ENCODE data around the gene GCNT2.
"Not testable (repeated sequence)": the region's sequence is repeated elsewhere in the genome, so short reads cannot be mapped to it uniquely, and the experiment has no call there.

The GCNT2 gene

DNA sequence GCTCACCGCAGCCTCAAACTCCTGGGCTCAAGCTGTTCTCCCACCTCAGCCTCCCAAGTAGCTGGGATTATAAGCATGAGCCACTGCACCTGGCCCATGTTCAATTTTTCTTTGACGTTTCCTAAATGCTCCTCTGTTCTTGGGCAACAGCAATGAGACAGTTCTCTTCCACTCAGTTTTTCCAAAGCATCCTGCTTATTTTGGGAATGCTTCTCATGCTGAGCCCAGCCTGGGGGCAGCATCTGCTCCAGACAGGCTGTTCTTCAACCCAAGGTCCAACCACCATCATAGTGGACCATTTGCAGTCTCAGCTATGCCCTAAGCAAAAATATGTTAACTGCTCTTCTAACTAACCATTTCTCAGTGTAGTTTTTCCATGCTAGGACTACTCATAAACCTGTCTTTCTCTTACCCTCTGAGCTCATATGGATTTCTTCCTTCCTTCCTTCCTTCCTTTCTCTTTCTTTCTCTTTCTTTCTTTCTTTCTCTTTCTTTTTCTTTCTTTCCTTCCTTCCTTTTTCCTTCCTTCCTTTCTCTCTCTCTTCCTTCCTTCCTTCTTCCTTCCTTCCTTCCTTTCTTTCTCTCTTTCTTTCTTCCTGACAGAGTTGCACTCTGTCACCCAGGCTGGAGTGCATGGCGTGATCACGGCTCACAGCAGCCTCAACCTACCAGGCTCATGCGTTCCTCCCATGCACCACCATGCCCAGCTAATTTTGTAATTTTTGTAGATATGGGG lies 48.4 kb downstream of the GCNT2 start:
- no peak overlapping the region for H3K4me3 ChIP-seq (ENCODE audit: low read depth, low read length)
- TF ChIP-seq, protein P1, sequence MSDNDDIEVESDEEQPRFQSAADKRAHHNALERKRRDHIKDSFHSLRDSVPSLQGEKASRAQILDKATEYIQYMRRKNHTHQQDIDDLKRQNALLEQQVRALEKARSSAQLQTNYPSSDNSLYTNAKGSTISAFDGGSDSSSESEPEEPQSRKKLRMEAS (IDR thresholded peaks at IDR 0.05; ENCODE audit: low read depth, low read length): no peak
- TF ChIP-seq POLR2A (IDR thresholded peaks at IDR 0.05; ENCODE audit: extremely low read depth, insufficient read length) (no peak), MYC (IDR thresholded peaks at IDR 0.05; ENCODE audit: low read depth, low read length) (no peak)
- TF ChIP-seq, protein P2, sequence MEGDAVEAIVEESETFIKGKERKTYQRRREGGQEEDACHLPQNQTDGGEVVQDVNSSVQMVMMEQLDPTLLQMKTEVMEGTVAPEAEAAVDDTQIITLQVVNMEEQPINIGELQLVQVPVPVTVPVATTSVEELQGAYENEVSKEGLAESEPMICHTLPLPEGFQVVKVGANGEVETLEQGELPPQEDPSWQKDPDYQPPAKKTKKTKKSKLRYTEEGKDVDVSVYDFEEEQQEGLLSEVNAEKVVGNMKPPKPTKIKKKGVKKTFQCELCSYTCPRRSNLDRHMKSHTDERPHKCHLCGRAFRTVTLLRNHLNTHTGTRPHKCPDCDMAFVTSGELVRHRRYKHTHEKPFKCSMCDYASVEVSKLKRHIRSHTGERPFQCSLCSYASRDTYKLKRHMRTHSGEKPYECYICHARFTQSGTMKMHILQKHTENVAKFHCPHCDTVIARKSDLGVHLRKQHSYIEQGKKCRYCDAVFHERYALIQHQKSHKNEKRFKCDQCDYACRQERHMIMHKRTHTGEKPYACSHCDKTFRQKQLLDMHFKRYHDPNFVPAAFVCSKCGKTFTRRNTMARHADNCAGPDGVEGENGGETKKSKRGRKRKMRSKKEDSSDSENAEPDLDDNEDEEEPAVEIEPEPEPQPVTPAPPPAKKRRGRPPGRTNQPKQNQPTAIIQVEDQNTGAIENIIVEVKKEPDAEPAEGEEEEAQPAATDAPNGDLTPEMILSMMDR (IDR thresholded peaks at IDR 0.05; ENCODE audit: low read depth, low read length): no peak
- no peak for DNase-seq (ENCODE audit: low read depth)

DNA sequence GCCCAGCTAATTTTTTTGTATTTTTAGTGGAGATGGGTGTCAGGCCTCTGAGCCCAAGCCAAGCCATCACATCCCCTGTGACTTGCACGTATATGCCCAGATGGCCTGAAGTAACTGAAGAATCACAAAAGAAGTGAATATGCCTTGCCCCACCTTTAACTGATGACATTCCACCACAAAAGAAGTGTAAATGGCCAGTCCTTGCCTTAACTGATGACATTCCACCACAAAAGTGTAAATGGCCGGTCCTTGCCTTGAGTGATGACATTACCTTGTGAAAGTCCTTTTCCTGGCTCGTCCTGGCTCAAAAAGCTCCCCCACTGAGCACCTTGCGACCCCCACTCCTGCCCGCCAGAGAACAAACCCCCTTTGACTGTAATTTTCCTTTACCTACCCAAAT lies 54.4 kb downstream of the GCNT2 start:
- not testable (repeated sequence) for DNase-seq (ENCODE audit: low read depth); H3K4me3 ChIP-seq (ENCODE audit: low read depth, low read length)

DNA sequence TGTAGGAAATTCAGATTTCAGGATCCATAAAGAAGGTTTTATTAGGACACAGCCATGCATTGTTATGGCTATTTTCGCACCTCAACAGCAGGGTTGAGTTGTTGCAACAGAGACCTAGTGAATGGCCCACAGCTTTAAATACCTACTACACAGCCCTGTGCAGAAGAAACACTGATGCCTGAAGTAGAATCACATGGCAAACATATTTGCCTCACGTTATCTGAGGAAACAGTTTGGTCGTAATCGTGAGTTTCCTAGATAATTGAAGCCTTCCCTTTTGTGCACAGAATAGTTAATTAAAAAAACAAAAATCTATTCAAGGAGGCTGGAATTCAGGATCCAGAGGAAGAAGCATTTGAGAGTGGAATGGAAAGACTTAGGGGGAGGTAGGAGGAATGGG lies 55.1 kb downstream of the GCNT2 start:
- TF ChIP-seq, protein P1 (IDR thresholded peaks at IDR 0.05; ENCODE audit: low read depth, low read length): no peak
- no peak for TF ChIP-seq POLR2A (IDR thresholded peaks at IDR 0.05; ENCODE audit: extremely low read depth, insufficient read length)
- TF ChIP-seq, protein P2 (IDR thresholded peaks at IDR 0.05; ENCODE audit: low read depth, low read length): no peak
- TF ChIP-seq MYC (IDR thresholded peaks at IDR 0.05; ENCODE audit: low read depth, low read length): no peak
- H3K4me3 ChIP-seq (ENCODE audit: low read depth, low read length): no peak overlapping the region
- DNase-seq (ENCODE audit: low read depth): no peak

DNA sequence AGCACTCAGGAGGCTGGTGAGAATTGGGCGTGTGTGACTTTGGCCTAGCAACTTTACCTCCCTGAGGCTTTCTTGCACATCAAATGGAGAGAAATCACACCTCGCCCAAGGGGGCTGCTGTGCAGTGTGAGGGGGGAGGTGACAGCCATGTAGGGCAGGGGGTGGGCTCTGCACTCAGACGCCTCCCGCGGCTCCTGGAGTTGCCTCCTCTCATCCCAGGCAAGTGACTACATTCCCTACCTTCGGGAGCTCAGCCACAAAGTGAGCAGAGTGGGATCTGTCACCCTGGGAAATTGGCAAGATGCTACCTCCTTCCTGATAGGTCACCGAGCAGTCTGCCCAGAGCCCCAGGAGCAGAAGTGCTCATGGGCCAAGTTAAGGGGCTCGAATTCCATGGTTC lies 56.0 kb downstream of the GCNT2 start:
- DNase-seq (ENCODE audit: low read depth): no peak
- no peak overlapping the region for H3K4me3 ChIP-seq (ENCODE audit: low read depth, low read length)
- TF ChIP-seq, protein P2 (IDR thresholded peaks at IDR 0.05; ENCODE audit: low read depth, low read length): no peak
- TF ChIP-seq, protein P1 (IDR thresholded peaks at IDR 0.05; ENCODE audit: low read depth, low read length): no peak
- TF ChIP-seq MYC (IDR thresholded peaks at IDR 0.05; ENCODE audit: low read depth, low read length) (no peak), POLR2A (IDR thresholded peaks at IDR 0.05; ENCODE audit: extremely low read depth, insufficient read length) (no peak)

DNA sequence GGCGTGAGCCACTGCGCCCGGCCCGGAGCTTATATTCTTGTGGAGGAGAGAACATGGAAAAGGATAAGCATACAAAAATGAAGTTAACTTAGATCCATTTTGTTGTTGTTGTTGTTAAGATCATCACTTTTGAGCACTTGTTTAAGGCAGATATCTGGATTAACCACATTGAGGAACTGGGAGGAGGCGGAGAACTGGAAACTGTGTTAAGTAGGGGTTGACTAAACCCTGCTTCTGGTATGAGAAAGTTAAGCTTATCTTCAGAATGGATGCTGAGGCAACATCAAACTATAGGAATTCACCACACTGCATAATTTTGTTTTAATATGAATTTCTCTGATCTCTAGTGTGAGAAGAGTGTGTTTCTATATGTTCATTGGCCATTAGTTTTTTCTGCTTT lies 57.6 kb downstream of the GCNT2 start:
- no peak overlapping the region for H3K4me3 ChIP-seq (ENCODE audit: low read depth, low read length)
- no peak for DNase-seq (ENCODE audit: low read depth)
- TF ChIP-seq, protein P1 (IDR thresholded peaks at IDR 0.05; ENCODE audit: low read depth, low read length): no peak
- TF ChIP-seq, protein P2 (IDR thresholded peaks at IDR 0.05; ENCODE audit: low read depth, low read length): no peak
- TF ChIP-seq POLR2A (IDR thresholded peaks at IDR 0.05; ENCODE audit: extremely low read depth, insufficient read length) (no peak), MYC (IDR thresholded peaks at IDR 0.05; ENCODE audit: low read depth, low read length) (no peak)

DNA sequence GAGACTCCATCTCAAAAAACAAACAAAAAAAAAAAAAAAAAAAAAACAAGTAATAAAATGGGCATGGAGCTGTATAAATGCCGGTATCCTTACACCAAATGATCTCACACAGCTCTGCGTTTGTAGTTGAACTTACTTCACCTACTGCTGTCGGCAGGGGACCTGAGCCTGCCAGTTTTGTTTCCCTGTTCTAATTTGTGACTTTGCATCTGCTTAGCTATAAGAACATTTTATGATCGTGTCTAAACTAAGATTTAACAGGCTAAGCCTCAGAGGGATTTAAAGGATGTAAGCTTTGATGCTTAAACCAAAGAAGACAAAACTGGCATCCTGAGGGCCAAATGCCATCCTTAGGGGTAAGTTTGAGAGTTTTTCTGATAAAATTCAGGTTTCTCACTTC lies 58.7 kb downstream of the GCNT2 start:
- H3K4me3 ChIP-seq (ENCODE audit: low read depth, low read length): no peak overlapping the region
- TF ChIP-seq MYC (IDR thresholded peaks at IDR 0.05; ENCODE audit: low read depth, low read length) (no peak), POLR2A (IDR thresholded peaks at IDR 0.05; ENCODE audit: extremely low read depth, insufficient read length) (no peak)
- TF ChIP-seq, protein P2 (IDR thresholded peaks at IDR 0.05; ENCODE audit: low read depth, low read length): no peak
- TF ChIP-seq, protein P1 (IDR thresholded peaks at IDR 0.05; ENCODE audit: low read depth, low read length): no peak
- DNase-seq (ENCODE audit: low read depth): no peak
